ENCODE data around the gene PRR29. TPM values are rescaled to one million over a fixed set of nuclear protein-coding genes. Genes with fewer than 3 reads are reported as not detected.

PRR29 gene
- total RNA-seq (0.42 TPM), polyA plus RNA-seq (0.34 TPM)

DNA sequence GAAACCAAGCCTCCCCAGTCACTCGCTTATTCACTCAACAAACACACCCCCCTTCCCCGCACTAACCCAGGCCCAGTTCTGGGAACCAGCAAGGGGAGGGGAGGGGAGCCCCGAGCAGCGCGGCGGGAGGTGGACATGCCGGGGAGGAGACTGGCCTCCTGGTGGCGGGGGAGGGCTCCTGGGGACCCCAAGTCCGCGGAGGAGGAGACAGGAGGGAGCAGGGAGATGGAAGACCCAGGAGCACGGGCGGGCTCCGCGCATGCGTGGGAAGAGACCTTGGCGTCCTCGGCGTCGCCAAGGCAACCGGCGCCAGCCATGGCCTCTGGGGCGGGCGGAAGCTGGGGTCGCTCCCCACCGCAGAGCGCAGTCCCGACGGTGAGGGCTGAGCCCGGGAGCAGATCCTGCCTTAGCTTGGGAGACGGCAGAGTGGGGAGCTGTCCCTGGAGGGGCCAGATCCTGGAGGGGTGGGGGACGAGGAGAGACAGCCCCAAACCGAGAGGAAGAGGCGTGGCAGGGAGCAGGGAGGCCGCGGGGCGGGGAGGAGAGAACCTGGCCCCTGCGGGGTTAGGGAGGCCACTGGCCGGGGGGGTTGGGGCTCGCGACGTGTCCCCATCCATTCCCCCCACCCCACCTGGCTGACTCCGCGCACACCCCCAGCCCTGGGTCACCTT lies at the start of gene PRR29:
PRR29 (plus strand) TSS at position 302 of the 671 bp plus-strand sequence; CDS start at position 316, 14 bp downstream.
- WGBS = 1% methylated on average over 43 of the region's 43 CpGs
- H3K36me3 ChIP-seq (ENCODE audit: insufficient read depth) = no peaks in the 10 kb centered on the region
- no peaks in the 10 kb centered on the region for H3K4me1 ChIP-seq (ENCODE audit: insufficient read depth)
- peak within 1 kb of the TSS; percentile 49 for H3K4me3 ChIP-seq (ENCODE audit: low read depth, low read length)
- DNase-seq (ENCODE audit: extremely low spot score) = no peak
- no peak within 1 kb of the TSS for H3K27ac ChIP-seq (ENCODE audit: low read depth)

DNA sequence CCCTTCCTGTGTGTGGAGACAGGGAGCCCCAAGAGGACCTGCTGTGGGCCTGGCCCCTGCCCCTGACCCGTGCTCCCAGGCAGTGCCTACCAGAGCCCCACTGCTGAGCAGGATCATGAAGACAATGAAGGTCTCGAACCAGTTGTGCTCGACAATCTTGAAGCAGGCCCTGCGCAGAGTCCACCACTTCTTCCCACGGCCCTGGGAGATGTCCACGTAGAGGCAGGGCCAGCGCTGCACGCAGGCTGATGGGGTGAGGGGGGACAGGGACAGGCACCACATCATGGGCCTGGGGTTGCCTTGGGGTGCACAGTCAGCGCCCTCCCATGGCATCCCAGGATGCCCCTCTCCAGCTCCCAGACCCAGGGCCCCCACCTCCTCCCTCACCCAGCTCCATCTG lies 49.6 kb upstream of the PRR29 start:
- no peak for DNase-seq (ENCODE audit: extremely low spot score)
- Histone ChIP-seq H3K27ac (ENCODE audit: low read depth) (no peak overlapping the region), H3K36me3 (ENCODE audit: insufficient read depth) (no peaks in the 10 kb centered on the region), H3K4me3 (ENCODE audit: low read depth, low read length) (no peak overlapping the region), H3K4me1 (ENCODE audit: insufficient read depth) (no peaks in the 10 kb centered on the region)
- WGBS = 95% methylated on average over 9 of the region's 9 CpGs

DNA sequence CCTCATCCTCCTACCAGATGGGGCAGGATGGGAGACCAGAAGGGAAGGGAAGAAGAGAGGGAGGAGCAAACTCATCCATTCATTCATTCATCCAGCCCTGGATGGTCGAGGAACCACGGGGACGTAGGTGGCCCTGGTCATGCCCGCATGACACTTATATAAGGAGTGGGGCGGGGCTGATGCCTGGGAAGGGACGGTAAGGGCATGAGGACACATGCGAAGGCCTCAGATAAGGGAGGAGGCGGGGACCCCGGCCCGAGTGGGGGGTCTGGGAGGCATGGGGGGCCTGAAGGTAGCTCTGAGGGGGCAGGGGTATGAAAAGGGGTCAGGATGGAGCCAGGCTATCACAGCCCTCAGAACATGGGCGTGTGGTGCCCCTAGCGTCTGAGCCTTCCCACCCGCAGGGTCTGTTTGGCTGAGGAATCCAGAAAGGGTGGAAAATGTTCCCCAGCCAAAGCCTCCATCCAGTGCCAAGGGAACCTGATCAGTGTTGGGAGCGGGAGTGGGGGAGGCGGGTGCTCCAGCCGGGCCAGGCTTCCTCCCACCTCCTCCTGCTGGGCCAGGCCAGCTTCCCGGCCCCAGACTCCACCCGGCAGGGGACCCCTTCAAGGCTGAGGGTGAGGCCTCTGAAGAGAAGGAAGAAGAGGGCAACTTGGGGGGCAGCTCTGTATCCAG lies 48.4 kb upstream of the PRR29 start:
- Histone ChIP-seq H3K4me3 (ENCODE audit: low read depth, low read length) (no peak overlapping the region), H3K4me1 (ENCODE audit: insufficient read depth) (no peaks in the 10 kb centered on the region), H3K27ac (ENCODE audit: low read depth) (no peak overlapping the region), H3K36me3 (ENCODE audit: insufficient read depth) (no peaks in the 10 kb centered on the region)
- WGBS = 67% methylated on average over 18 of the region's 18 CpGs
- DNase-seq (ENCODE audit: extremely low spot score) = no peak

DNA sequence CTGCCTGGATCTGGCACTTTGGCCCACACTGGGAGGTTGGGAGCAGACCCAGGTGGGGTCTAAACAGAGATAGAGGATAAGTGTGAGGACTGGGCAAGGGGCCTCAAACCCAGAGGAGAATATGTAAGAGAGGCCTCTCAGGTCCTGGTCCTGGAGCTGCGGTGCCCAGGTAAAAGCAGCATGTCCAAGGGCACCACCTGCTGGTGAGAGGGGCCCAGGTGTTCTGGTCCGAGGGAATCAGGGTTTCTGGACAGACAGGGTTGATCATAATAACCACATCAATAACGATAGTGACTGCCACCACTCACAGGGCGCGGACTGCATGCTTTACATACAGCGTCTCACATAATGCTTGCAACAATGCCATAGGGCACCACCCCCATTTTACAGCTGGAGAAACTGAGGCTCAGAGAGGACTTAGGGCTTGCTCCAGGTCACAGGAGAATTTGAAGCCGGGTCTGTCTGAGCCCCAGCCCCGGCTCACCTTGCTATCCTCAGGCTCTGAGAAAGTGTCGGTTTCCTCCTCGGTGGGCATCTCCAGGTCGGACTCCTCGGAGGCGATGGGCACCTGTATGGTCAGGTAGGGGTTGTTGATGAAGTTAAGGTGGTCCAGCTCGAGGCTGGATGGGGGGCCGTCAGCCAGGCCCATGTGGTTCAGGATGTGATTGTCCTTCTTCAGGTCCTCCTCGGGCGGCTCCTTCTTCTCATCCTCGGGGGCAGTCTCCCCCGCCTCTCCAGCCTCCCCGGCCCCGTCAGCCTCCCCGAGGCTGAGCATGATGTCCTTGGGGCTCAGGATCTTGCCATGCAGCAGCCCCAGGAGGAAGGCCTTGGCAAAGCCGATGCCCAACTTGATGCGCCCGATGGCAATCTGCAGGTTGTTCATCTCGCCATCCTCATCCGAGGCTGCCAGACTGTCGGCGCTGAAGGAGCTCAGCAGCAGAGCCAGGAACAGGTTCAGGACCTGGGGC lies 46.9 kb upstream of the PRR29 start:
- WGBS = 89% methylated on average over 29 of the region's 29 CpGs

DNA sequence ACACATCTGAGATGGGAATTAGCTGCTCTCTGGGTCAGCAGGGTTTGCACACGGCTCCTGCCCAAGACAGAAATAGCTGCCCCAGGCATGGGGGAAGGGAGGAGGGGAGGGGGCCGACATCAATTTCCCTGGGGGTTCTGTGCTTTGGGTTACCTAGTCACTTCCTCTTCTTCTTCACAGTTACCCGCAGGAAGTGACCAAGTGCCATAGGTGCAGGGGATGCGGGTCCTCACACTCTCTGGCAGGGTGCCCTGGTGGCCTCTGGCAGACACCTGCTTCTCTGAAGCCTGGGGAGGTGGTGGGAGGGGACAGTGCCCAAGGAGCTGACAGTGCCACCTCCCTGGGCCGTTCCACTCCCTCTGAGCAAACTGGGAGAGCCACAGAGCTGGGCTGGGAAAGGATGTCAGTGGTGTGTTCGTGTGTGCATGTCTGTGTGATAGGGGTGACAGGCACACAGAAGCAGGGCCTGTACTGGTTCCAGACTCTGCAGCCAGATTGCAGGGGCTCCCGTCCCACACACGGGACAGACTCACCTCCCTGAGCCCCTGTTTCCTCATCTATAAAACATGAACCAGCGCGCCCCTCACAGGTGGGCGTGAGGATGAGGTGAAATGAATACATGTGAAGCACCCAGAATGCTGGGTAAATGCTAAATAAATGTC lies 43.6 kb upstream of the PRR29 start:
- H3K4me3 ChIP-seq (ENCODE audit: low read depth, low read length) = no peak overlapping the region
- WGBS = 57% methylated on average over 11 of the region's 11 CpGs
- no peak for DNase-seq (ENCODE audit: extremely low spot score)
- no peak overlapping the region for H3K27ac ChIP-seq (ENCODE audit: low read depth)
- H3K4me1 ChIP-seq (ENCODE audit: insufficient read depth) = no peaks in the 10 kb centered on the region
- H3K36me3 ChIP-seq (ENCODE audit: insufficient read depth) = no peaks in the 10 kb centered on the region

More for the DNA sequence above, 46.9 kb upstream of the PRR29 start:
- H3K27ac ChIP-seq (ENCODE audit: low read depth) = no peak overlapping the region
- no peaks in the 10 kb centered on the region for H3K4me1 ChIP-seq (ENCODE audit: insufficient read depth)
- no peak for DNase-seq (ENCODE audit: extremely low spot score)
- no peaks in the 10 kb centered on the region for H3K36me3 ChIP-seq (ENCODE audit: insufficient read depth)
- H3K4me3 ChIP-seq (ENCODE audit: low read depth, low read length) = no peak overlapping the region

DNA sequence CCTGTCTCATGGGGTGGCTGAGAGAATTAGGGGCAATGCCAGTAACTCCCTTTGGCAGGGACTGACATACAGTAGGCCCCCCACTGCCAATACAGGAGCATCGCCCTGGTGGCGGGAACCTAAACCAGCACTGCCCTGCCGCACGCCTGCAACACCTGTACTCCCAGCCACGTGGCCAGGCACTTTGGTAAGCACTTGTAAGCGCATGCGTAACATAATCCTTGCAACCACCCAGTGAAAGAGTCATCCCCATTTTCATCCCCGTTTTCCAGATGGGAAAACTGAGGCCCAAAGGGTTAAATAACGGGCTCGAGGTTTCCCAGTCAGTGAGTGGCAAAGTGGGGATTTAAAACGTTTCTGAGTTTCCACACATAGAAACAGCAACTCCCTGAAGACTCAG lies 42.9 kb upstream of the PRR29 start:
- DNase-seq (ENCODE audit: extremely low spot score) = no peak
- WGBS = 81% methylated on average over 11 of the region's 11 CpGs
- no peak overlapping the region for H3K27ac ChIP-seq (ENCODE audit: low read depth)
- no peaks in the 10 kb centered on the region for H3K4me1 ChIP-seq (ENCODE audit: insufficient read depth)
- H3K4me3 ChIP-seq (ENCODE audit: low read depth, low read length) = no peak overlapping the region
- H3K36me3 ChIP-seq (ENCODE audit: insufficient read depth) = no peaks in the 10 kb centered on the region

DNA sequence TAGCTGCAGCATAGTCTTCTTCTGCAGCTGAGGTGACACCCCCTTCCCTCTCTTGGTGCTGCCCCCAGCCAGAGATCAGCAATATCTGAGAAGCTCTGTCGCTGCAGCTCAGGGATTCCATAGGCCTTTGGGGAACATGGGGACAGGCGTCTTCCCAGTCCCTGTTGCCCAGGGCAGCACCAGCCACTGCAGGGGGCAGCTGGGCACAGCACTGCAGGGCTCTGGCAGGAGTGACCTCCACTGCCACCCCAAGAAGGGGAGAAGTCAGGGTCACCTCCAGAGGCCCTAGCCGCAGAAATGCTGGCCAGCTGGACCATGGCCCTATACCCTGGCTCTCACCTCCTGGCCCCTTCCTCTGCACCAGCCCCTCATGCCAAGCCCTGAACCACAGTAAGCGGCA lies 42.4 kb upstream of the PRR29 start:
- Histone ChIP-seq H3K4me3 (ENCODE audit: low read depth, low read length) (no peak overlapping the region), H3K27ac (ENCODE audit: low read depth) (no peak overlapping the region), H3K36me3 (ENCODE audit: insufficient read depth) (no peaks in the 10 kb centered on the region), H3K4me1 (ENCODE audit: insufficient read depth) (no peaks in the 10 kb centered on the region)
- no peak for DNase-seq (ENCODE audit: extremely low spot score)
- WGBS = 85% methylated on average over 4 of the region's 4 CpGs

DNA sequence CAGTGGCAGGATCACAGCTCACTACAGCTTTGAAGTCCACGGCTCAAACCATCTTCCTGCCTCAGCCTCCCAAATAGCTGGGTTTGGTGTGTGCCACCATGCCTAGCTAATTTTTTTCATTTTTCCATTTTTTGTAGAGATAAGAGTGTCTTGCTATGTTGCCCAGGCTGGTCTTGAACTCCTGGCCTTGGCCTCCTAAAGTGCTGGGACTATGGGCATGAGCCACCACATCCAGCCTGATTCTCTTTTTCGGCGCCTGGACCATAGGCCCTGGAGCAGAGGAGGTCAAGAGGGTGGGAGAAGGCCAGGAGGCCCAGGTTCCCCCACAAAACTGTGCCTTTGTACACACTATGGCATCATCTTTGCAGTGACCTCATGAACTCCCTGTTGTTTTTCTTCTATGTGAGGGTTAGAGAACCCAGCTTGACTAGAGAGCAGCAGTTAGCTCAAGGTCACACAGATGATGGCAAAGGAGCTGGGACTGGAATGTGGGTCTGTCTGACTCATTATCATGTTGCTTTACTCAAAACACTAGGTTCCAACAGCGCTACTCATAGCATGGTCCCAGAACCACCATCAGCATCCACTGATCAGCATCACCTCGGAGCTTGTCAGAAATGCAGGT lies 41.7 kb upstream of the PRR29 start:
- no peak for DNase-seq (ENCODE audit: extremely low spot score)
- Histone ChIP-seq H3K4me3 (ENCODE audit: low read depth, low read length) (no peak overlapping the region), H3K27ac (ENCODE audit: low read depth) (no peak overlapping the region), H3K4me1 (ENCODE audit: insufficient read depth) (no peaks in the 10 kb centered on the region), H3K36me3 (ENCODE audit: insufficient read depth) (no peaks in the 10 kb centered on the region)
- 96% methylated on average over 5 of the region's 5 CpGs for WGBS

DNA sequence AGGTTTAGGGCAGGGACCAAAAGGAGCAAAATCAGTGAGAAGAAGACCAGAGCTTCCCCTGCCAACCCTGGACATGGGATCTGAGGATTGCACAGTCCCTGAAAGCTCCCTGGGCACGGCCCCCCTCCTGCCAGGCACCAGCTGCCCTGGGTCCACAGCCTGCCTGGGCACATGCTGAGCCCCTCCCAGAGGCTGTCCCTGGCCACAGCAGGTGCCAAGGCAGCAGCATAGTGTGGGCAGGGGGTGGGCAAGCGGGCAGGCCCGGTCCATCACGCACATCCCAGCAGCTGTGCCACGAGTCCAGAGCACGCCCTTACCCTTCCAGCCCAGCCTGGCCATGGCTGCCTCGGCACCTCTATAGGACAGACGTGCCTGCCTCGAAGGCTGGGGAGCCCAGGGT lies 38.1 kb upstream of the PRR29 start:
- H3K27ac ChIP-seq (ENCODE audit: low read depth) = no peak overlapping the region
- WGBS = 82% methylated on average over 9 of the region's 9 CpGs
- no peaks in the 10 kb centered on the region for H3K4me1 ChIP-seq (ENCODE audit: insufficient read depth)
- H3K4me3 ChIP-seq (ENCODE audit: low read depth, low read length) = no peak overlapping the region
- H3K36me3 ChIP-seq (ENCODE audit: insufficient read depth) = no peaks in the 10 kb centered on the region
- no peak for DNase-seq (ENCODE audit: extremely low spot score)

DNA sequence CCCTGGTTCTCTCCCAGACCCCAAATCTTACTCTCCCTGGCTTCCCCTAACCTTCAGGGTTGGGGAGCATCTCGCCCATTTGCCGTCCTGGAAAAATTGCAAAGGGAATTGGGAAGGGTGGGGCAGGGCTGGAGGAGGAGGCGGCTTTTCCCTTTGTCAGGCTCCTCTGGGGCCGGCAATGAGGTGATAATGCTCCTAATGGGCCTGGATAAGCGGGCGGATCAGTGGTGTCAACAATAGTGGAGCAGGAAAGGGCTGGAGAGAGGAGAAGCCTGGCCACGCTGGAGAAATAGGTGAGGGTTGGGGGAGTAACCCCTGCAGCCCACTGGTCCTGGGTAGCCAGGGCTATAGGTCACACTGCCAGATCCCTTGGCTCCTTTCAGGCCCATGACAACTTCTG lies 37.7 kb upstream of the PRR29 start:
- H3K4me1 ChIP-seq (ENCODE audit: insufficient read depth) = no peaks in the 10 kb centered on the region

DNA sequence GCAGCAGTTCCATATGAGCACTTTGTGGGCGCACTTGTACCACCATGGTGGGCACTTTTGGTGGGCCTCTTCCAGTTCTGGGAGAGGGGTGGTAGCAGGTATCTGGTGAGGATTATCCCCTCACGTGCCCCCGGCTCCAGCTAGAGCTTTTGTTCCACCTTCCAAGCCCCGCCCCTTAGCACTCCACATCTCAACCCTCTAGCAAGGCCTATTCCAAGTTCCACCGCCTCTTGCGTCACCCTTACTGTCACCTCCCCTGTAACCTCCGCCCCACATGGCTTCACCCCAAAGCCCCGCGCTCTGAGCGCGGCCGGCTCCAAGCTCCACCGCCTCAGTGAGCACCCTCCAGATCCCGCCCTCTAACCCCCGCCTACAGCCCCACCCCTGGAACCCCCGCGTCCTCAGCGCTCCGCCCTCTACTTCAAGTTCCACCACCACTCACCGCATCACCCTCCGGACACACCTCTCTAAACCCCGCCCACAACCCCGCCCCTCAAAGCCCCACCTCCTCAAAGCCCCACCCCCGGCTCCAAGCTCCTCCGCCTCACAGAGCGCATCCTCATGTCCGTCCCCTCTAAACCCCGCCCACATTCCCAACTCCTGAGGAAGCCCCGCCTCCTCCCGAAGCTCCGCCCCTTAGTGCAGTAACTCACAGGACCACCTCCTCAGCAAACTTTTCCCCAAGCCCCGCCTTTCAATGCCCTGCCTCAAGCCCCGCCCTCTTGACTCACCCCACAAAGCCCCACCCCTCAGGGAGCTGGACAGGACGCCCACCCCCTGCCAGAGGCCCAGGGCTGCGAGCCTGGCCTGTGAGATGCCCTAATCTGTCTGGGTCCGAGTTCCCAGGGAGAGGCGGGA lies 36.6 kb upstream of the PRR29 start:
- Histone ChIP-seq H3K4me3 (ENCODE audit: low read depth, low read length) (no peak overlapping the region), H3K36me3 (ENCODE audit: insufficient read depth) (no peaks in the 10 kb centered on the region), H3K27ac (ENCODE audit: low read depth) (no peak overlapping the region), H3K4me1 (ENCODE audit: insufficient read depth) (no peaks in the 10 kb centered on the region)
- DNase-seq (ENCODE audit: extremely low spot score) = no peak
- 16% methylated on average over 37 of the region's 37 CpGs for WGBS

More for the DNA sequence above, 37.7 kb upstream of the PRR29 start:
- H3K4me3 ChIP-seq (ENCODE audit: low read depth, low read length) = no peak overlapping the region
- no peaks in the 10 kb centered on the region for H3K36me3 ChIP-seq (ENCODE audit: insufficient read depth)
- H3K27ac ChIP-seq (ENCODE audit: low read depth) = no peak overlapping the region
- DNase-seq (ENCODE audit: extremely low spot score) = no peak
- 68% methylated on average over 7 of the region's 7 CpGs for WGBS

DNA sequence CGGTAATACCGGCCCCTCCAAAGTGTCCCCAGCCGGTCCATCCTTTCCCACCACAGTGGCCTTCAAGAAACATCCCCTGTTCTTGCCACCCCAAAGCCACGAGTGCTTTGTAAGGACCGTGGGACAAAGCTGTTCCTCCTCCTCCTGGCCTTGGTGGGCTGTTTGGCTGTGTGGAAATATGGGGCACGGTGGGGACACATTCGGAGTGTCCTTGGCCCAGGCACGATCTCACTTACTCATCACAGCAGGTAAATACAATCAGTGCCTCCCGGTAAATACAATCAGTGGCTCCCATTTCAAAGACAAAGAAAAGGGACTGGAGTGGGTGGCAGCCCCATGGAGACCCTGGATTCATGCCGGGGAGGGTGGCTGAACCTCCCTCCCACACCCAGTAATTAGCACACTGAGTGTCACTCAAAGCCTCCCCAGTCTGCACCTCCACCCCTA lies 35.8 kb upstream of the PRR29 start:
- 63% methylated on average over 10 of the region's 10 CpGs for WGBS
- Histone ChIP-seq H3K36me3 (ENCODE audit: insufficient read depth) (no peaks in the 10 kb centered on the region), H3K4me3 (ENCODE audit: low read depth, low read length) (no peak overlapping the region), H3K27ac (ENCODE audit: low read depth) (no peak overlapping the region), H3K4me1 (ENCODE audit: insufficient read depth) (no peaks in the 10 kb centered on the region)
- DNase-seq (ENCODE audit: extremely low spot score) = no peak
